GM21576 (cell line): ENCODE data around the gene SNX2.
"Not testable (repeated sequence)": the region's sequence is repeated elsewhere in the genome, so short reads cannot be mapped to it uniquely, and the experiment has no call there.

Experiments
- ATAC-seq: cut with Tn5 transposase; IDR thresholded peaks from one replicate; pipeline ENCODE4 v1.9.1; 2021; ENCODE audit warnings: mild to moderate bottlenecking, moderate library complexity; ENCODE audit not compliant: unreplicated experiment

SNX2 gene

GRCh38 chr5:122842016-122842580 is 67.2 kb downstream of the SNX2 start:
- ATAC-seq: no peak

DNA sequence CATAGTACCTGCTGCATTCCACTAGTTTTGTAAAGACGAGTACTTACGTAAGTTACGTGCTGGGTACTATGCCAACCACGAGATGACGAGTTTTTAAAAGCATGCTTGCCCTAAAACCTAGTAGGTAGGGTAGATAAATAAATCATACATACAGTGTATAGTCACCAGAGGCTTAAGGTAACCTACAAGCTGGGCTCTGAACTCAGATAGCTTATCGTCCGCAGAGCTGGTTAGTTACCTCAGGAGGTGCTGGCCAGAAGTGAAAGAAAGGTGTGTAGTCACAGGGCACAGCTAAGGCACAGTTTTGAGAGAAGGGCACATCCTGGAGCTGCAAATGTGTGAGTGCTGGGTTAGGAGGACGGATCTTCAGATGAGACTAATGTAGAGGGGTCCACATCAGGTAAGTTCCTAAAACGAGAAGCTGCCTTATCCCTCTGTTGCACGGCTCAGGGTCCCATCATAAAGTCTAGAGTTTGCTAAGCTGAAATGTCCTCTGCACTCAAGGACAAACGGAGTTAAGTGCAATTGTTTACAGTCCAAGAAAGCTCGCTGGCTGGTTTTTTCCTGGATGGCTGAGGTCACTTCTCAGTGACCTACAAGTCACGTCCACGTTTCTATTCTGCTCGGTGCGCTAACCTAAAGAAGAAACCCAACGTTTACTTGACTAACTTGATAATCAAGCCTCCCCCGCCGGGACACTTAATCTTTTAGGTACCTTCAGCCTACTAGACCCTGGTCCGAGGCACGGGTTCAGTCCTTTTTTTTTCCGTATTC is 69.4 kb downstream of the SNX2 start:
- ATAC-seq: no peak

GRCh38 chr5:122844910-122845228 is 70.0 kb downstream of the SNX2 start:
- ATAC-seq: peak; percentile 48

- ATAC-seq: peak; percentile 80
Measured at GRCh38 chr5:122845229-122846050, 70.6 kb downstream of the SNX2 start, which contains the start of gene SNX24. Gene SNX24 (plus strand): TSS chr5:122845613. CDS start chr5:122845634, 21 bp downstream.

- ATAC-seq: no peak
Measured at GRCh38 chr5:122846051-122846550, 71.2 kb downstream of the SNX2 start.

GRCh38 chr5:122847687-122848081 is 72.8 kb downstream of the SNX2 start:
- ATAC-seq: no peak

GRCh38 chr5:122849771-122850170 is 74.9 kb downstream of the SNX2 start:
- no peak for ATAC-seq

- ATAC-seq: not testable (repeated sequence)
Measured at GRCh38 chr5:122857538-122857937, 82.7 kb downstream of the SNX2 start.

DNA sequence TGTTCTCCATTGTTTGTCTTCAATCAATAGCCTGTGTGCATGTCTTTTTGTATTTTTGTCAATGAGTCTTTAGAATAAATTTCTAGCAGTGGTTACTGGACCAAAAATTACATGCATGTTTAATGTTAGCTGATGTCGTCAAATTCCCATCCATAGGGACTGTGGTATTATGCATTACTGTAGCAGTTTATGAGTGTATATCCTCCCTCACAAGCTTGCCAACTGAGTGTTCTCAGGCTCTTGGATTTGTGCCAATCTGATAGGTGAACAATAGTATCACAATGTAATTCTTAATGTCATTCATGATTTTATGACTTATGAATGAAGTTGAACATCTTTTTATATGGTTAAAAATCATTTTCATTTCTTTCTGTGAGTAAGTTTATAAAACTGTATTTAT is 83.6 kb downstream of the SNX2 start:
- ATAC-seq: no peak

GRCh38 chr5:122863240-122863639 is 88.4 kb downstream of the SNX2 start:
- no peak for ATAC-seq

GRCh38 chr5:122863721-122864120 is 88.8 kb downstream of the SNX2 start:
- ATAC-seq: no peak

GRCh38 chr5:122864400-122864799 is 89.5 kb downstream of the SNX2 start:
- ATAC-seq: no peak

DNA sequence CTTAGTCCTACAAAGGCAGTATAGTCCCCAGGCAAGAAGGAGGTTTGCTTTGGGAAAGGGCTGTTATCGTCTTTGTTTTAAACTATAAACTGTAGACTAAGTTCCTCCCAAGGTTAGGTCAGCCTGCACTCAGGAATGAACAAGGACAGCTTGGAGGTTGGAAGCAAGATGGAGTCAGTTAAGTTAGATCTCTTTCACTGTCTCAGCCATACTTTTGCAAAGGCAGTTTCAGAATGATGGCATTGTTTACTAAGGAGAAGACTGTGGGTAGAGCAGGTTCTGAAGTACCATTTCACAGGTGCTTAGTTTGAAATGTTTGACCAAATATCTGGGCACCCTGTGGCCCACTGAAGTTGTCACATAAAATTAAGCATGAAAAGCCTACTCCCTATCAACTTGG is 90.0 kb downstream of the SNX2 start:
- no peak for ATAC-seq

- ATAC-seq: no peak
Measured at GRCh38 chr5:122870219-122870856, 95.5 kb downstream of the SNX2 start.

GRCh38 chr5:122871661-122872060 is 96.8 kb downstream of the SNX2 start:
- ATAC-seq: no peak

DNA sequence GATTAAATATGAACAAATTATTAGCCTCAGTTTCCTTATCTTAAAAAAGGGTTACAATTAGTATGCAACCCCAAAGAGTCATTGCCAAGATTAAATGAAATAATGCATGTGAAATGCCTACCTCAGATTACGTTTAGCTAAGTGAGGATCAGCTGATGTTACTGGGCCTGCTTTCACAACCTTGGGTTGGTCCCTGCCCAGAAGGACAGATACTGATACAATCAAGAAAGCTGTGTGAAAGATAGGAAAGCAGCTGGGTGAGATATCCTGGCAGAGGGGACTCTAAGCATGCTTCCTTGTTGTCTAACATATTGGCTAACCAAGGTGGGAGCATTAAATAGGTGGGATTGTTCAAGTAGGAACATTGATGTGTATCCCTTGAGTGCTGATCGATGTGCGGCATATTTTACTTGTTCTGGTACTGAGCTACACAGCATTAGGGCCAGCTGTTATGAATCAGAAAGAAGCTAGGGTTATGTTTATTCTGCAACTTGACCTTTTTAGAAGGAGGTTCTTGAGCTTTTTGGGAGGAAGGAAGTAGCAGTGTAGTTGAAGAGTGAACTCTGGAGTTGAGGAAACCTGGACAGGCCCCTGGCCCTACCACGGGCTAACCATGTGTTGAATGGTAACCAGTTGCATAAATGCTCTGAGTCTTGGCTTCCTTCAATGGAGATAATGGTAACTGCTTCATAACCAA is 99.4 kb downstream of the SNX2 start:
- ATAC-seq: no peak

GRCh38 chr5:122877518-122877917 is 102.6 kb downstream of the SNX2 start:
- ATAC-seq: peak; percentile 78

GRCh38 chr5:122879076-122879475 is 104.2 kb downstream of the SNX2 start:
- no peak for ATAC-seq
